ENCODE results near the gene PYHIN1.

Gene PYHIN1

GRCh38 chr1:158972841-158973240, 41.5 kb downstream of the PYHIN1 start:
- H3K4me3 ChIP-seq (ENCODE audit: low read depth, low read length) = no peak overlapping the region
- peak; percentile 38 for DNase-seq (ENCODE audit: low read depth)
- TF ChIP-seq CTCF (conservative IDR thresholded peaks at IDR 0.05; ENCODE audit: low read depth, low read length) = peak; percentile 26

- no peak overlapping the region for H3K4me3 ChIP-seq (ENCODE audit: low read depth, low read length)
- no peak for DNase-seq (ENCODE audit: low read depth)
- TF ChIP-seq CTCF (conservative IDR thresholded peaks at IDR 0.05; ENCODE audit: low read depth, low read length) = no peak
These were observed 44.9 kb downstream of the PYHIN1 start for GRCh38 chr1:158976219-158976618.

- no peak for TF ChIP-seq CTCF (conservative IDR thresholded peaks at IDR 0.05; ENCODE audit: low read depth, low read length)
- no peak overlapping the region for H3K4me3 ChIP-seq (ENCODE audit: low read depth, low read length)
- DNase-seq (ENCODE audit: low read depth) = no peak
These were observed 47.4 kb downstream of the PYHIN1 start for GRCh38 chr1:158978730-158979129.

GRCh38 chr1:158979229-158979628, 47.9 kb downstream of the PYHIN1 start:
- no peak for TF ChIP-seq CTCF (conservative IDR thresholded peaks at IDR 0.05; ENCODE audit: low read depth, low read length)
- DNase-seq (ENCODE audit: low read depth) = peak; percentile 5
- no peak overlapping the region for H3K4me3 ChIP-seq (ENCODE audit: low read depth, low read length)

- no peak for TF ChIP-seq CTCF (conservative IDR thresholded peaks at IDR 0.05; ENCODE audit: low read depth, low read length)
- DNase-seq (ENCODE audit: low read depth) = no peak
- no peak overlapping the region for H3K4me3 ChIP-seq (ENCODE audit: low read depth, low read length)
These were observed 51.9 kb downstream of the PYHIN1 start for GRCh38 chr1:158983235-158983634.

- no peak overlapping the region for H3K4me3 ChIP-seq (ENCODE audit: low read depth, low read length)
- no peak for DNase-seq (ENCODE audit: low read depth)
- no peak for TF ChIP-seq CTCF (conservative IDR thresholded peaks at IDR 0.05; ENCODE audit: low read depth, low read length)
These were observed 53.0 kb downstream of the PYHIN1 start for GRCh38 chr1:158984386-158984785.

- no peak for DNase-seq (ENCODE audit: low read depth)
- no peak overlapping the region for H3K4me3 ChIP-seq (ENCODE audit: low read depth, low read length)
- no peak for TF ChIP-seq CTCF (conservative IDR thresholded peaks at IDR 0.05; ENCODE audit: low read depth, low read length)
These were observed 58.1 kb downstream of the PYHIN1 start for GRCh38 chr1:158989424-158989823.
